GM19035 (cell line): ENCODE measurements around the gene GCGR.
"Not testable (repeated sequence)": the region's sequence is repeated elsewhere in the genome, so short reads cannot be mapped to it uniquely, and the experiment has no call there.

Source experiments
- ATAC-seq: cut with Tn5 transposase; IDR thresholded peaks from one replicate; pipeline ENCODE4 v1.9.1; 2021; ENCODE audit not compliant: unreplicated experiment

Gene GCGR

DNA sequence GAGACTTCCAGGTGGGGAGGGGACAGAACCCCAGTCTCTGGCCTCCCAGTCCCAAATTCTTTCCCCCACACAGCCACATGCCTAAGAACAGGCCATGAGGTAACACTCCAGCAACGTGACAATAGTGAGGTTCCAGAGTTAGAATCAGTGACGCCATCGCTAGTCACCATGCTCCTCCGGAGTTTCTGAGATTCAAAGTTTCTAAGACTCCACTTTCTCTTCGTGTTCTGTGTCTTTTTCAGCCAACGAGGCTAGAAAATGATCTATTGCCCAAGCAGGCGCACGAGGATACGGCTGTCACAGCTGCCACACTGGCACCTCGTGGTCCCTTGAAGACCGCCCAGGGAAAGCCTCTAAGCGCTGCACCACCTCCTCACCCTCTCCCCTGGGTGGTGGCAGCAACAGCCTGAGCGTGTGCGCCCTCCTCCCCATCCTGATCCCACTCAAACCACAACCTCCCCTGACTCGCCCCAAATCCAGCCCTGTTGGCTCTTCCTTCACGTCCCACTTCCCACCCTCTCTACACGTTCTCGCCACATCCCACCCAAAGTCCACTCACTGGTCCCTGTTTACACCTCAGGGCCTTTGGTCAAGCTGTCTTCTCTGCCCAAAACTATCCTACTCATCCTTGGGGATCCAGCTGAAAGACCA is 28.1 kb downstream of the GCGR start:
- ATAC-seq, result peak; percentile 15

DNA sequence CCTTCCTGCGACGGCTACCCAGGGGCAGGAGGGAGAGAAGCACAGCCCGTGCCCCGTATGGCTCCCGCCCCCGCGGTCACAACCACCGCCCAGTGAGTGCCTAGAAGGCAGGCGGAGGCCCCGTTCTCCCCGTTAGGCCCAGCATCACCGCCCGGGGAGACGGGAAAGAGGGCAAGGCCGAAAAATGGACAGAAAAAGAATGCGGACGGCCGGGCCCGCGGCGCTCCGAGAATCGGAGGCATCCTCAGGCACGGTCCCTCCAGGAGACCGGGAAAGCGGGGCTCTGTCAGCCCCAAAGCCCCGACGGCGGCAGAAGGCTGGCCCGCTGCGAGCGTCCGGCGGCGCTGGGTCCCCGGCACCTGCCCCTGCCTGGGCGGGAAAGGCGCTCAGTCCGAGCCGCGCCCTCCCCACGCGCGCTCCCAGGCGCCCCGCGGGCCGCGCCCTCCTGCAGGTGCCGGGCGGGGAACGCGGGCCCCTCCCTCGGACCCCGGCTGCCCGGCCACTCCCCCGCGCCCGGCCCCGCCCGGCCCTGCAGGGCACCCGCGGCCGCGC is 28.7 kb downstream of the GCGR start:
- ATAC-seq, result peak; percentile 26

GRCh38 chr17:81833160-81833920 is 29.4 kb downstream of the GCGR start, which contains the start of gene MCRIP1:
Gene MCRIP1 (minus strand): TSS chr17:81833291. CDS start chr17:81824506, 8,785 bp downstream.
- ATAC-seq, result peak; percentile 69

DNA sequence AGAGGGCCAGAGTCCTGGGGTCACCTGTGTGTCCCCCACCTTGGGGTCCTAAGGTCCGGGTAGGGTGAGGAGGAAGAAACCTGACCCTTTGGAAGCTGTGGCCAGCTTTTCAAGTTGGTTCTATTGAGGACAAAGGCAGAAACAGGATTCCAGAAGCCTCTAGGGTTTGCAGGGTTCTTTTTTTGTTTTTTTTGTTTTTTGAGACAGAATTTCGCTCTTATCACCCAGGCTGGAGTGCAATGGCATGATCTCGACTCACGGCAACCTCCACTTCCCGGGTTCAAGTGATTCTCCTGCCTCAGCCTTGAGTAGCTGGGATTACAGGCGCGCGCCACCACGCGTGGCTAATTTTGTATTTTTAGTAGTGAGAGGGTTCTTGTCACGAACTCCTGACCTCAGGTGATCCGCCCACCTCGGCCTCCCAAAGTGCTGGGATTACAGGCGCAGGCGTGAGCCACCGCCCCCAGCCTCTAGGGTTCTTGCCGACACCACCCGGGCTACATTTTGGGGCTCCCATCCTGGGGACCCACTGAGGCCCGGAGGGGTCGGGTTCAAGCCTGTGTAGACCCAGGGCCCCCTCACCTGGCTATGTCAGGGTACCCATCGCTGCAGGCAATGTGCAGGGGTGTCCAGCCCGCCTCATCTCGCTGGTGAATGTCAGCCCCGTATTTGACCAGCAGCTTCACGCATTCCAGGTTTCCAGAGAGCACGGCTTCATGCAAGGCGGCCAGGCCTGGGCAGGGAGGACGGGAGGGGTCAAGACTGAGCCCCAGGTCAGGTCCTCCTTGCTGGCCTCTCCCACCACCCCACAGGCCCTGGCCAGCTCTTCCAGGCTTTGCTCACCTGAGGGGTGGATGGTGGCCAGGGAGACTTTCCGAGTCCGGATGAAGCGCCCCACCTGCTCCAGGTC is 30.2 kb downstream of the GCGR start:
- ATAC-seq, result no peak

DNA sequence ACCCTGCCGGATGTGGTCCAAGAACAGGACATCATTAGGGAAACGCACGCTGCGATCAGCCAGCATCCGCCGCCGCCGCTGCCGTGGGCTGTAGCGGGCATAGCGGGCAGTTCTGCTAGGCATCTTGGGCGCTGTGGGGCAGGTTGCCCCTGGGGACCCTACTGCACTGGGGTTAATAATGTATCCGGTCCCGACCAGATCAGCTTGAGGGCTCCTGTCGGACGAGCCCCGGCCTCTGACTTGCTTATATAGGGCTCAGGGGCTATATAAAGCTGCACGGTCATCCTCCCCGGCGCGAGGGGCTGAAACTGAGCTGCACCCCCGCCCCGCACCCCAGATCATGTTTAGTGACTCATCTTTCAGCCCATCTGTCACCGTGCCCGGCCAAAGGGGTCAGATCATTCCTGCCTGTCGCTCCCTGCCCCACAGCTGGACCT is 30.9 kb downstream of the GCGR start, which contains the start of gene PPP1R27:
Gene PPP1R27, minus strand, starts transcription at position 220 of the 437 bp plus-strand sequence. Its CDS starts 97 bp downstream, at position 123.
- ATAC-seq, result no peak

- ATAC-seq, result no peak
Observed at GRCh38 chr17:81837641-81838040, 33.7 kb downstream of the GCGR start.

GRCh38 chr17:81838753-81839255 is 34.9 kb downstream of the GCGR start:
- no peak for ATAC-seq

GRCh38 chr17:81839301-81839700 is 35.4 kb downstream of the GCGR start:
- ATAC-seq, result no peak

DNA sequence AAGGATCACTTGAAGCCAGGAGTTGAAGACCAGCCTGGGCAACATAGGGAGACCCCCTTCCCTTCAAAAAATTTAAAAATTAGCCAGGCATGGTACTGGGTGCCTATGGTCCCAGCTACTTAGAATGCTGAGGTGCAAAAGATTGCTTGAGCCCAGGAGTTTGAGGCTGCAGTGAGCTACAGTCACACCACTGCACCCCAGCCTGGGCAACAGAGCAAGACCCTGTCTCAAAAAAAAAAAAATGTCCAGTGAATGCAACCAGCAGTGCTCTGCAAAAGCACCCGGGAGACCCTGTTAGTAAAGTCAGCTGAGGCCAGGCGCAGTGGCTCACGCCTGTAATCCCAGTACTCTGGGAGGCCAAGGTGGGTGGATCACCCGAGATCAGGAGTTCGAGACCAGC is 36.1 kb downstream of the GCGR start:
- not testable (repeated sequence) for ATAC-seq

GRCh38 chr17:81840826-81841778 is 37.2 kb downstream of the GCGR start:
- ATAC-seq, result no peak

DNA sequence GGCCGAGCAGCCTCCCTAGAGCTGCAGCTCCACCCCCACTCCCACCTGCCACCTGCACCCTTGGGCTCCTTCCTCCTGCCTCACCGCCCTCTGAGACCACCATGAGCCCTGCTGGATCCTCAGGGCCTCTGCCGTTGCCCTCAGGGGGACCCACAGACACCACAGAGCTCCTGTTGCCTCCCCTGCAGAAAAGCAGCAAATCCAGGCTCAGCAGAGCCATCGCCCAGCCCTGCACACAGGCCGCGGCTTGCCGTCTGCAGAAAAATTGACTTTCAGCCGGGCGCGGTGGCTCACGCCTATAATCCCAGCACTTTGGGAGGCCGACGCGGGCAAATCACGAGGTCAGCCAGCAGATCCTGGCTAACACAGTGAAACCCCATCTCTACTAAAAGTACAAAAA is 37.9 kb downstream of the GCGR start:
- ATAC-seq, result no peak

GRCh38 chr17:81842378-81842724 is 38.4 kb downstream of the GCGR start:
- no peak for ATAC-seq

- ATAC-seq, result no peak
Observed at GRCh38 chr17:81842725-81843504, 39.0 kb downstream of the GCGR start.

DNA sequence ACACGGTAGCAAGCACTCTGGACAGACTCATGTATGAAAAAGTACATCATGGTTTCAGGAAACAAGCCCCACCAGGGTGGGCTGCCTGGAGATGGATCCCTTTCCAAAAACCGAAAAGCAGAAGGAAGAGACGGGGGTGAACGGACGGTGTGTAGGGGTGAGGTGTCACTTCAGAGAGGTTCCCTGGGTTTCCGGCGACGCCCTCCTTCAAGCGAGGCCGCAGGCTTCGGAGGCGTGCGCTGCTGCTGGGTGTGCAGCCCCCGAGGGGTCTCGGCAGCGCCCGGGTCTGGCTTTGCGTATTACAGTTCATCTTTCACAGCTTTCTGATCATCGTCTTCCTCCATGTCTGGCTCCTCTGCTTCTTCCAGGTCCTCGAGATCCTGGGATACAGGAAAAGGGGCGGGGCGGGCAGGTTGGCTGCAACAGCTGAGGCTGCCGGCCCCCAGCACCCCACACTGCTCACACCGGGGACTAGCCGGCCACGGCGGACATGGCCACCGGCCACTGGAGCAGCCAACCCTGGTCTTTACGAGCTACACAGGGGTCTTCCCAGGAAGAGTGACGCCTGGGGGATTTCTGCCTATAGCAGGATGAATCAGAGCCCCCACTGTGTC is 39.9 kb downstream of the GCGR start:
- ATAC-seq, result no peak

GRCh38 chr17:81844327-81844851 is 40.4 kb downstream of the GCGR start:
- no peak for ATAC-seq

DNA sequence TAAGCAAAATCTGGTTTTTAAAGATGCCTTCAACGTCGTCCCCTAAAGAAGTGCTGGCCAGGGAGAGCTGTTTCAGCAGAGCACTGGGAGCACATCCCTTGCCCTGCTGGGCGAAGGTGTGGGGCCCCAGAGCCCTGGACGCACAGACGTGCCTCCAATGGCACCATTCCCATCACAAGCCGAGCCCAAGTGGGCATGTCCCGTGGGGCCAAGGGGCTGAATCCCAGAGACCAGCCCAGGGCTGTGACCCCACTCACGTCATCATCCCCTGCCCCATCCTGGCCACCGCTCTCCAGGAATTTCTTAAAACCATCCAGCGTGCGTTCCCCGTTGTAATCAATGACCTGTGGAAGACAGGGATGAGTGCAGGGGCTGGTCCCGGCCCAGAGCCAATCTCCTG is 40.9 kb downstream of the GCGR start:
- ATAC-seq, result no peak

- no peak for ATAC-seq
Observed at GRCh38 chr17:81845361-81845760, 41.4 kb downstream of the GCGR start.
